HG02884 (cell line): Measurements from ENCODE around the gene MAT2B.
A peak's percentile ranks its signal among the peaks of the same experiment; 100 is the strongest.
"Not testable (repeated sequence)": the region's sequence is repeated elsewhere in the genome, so short reads cannot be mapped to it uniquely, and the experiment has no call there.

Experiments
- ATAC-seq: cut with Tn5 transposase; IDR thresholded peaks from one replicate; pipeline ENCODE4 v1.9.1; 2021; ENCODE audit warnings: mild to moderate bottlenecking, moderate library complexity; ENCODE audit not compliant: unreplicated experiment

Gene MAT2B

GRCh38 chr5:163503106-163504078, 2.0 kb upstream of the MAT2B start:
- ATAC-seq: no peak

- ATAC-seq: no peak
Observed at GRCh38 chr5:163504079-163504931, 1.1 kb upstream of the MAT2B start.

DNA sequence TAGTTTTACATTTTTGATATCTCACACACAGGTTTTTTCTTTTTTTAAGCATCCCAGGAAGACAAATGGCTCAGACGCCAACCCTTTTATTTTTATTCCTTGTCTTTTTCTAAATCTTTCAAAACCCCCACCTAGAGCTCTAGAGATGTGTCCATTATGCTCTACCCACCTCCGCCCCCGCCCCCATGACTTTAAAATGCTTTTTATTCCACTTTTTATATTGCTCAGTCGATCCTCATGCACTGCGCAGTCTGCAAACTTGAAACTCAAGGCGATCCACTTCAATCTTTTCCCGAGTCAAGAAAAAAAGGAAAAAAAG, 411 bp upstream of the MAT2B start:
- ATAC-seq: no peak

GRCh38 chr5:163506095-163506457, 657 bp downstream of the MAT2B start:
- peak; percentile 15 for ATAC-seq

- no peak for ATAC-seq
Observed at GRCh38 chr5:163506726-163507125, 1.3 kb downstream of the MAT2B start.

- ATAC-seq: no peak
Observed at GRCh38 chr5:163508753-163509152, 3.3 kb downstream of the MAT2B start.

DNA sequence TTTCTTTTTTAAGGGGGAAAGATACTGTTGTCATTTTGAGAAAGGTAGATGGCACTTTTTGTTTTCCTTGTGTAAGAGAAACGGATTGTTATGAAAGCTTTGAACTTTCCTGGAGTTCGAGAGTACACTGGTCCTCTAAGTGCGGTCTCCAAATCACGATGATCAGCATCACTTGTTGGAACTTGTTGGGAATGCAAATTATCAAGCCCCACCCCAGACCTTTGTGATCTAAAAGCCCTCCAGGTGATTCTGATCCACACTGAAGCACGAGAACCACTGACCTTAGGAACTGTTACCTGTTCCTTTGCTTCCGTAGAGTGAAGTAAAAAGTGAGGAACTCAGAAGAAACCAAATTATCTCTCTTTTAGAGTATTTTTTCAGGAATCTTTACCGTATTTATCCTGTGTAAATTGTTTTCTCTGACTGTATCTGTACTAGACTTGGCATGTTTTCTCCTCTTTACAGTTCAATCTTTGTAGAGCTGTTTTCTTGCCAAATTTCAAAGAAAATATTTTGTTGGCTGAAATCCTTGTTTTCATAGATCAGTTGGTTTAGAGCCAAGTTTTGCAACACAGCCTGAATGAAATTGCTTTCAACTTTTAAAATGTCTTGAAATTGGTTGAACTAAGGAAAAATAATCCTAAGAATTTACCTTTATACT, 4.0 kb downstream of the MAT2B start:
- no peak for ATAC-seq

GRCh38 chr5:163512526-163512925, 7.1 kb downstream of the MAT2B start:
- no peak for ATAC-seq

- ATAC-seq: no peak
Observed at GRCh38 chr5:163525096-163525495, 19.7 kb downstream of the MAT2B start.

- ATAC-seq: no peak
Observed at GRCh38 chr5:163529698-163530097, 24.3 kb downstream of the MAT2B start.

- no peak for ATAC-seq
Observed at GRCh38 chr5:163531272-163531671, 25.9 kb downstream of the MAT2B start.

DNA sequence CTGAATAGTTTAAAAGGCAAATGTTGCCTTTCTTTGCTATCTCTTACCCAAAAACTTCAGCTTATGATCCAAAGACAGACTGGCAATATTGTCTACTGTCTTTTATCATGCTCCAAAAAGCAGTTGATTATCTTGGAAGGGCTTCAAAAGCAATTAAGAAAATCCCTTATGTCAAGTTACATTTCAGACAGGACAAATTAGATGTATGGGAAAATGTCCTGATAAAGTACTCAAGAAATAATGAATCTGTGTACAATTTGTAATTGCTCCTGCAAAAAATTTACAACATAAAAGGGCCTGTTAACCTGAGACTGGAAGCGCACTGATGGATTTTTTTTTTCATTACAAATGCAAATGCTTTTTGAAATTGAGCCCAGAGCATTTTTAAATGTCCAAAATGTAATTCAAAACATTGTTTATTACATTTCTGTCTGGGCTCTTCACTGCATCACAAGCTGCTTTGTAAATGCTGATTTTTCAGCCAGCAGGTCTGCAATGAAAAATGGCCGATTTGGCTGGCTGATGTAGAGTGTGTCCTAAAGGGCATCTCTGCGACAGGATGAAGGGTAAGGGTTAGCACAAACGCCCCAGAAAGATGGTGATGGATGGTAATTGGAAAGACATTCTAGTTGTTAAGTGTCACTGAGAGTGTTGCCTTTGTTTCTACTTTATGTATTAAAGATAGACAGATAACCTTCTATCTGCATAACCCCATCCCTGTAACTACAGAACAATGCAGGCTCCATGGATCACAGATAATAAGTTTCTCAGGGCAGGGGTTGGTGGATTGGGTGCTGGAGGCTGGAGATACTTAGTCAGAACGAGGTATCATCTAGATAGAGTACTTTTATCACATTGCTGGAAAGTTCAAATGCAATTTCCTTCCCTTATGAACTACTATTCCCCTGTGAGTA, 27.0 kb downstream of the MAT2B start:
- ATAC-seq: no peak

DNA sequence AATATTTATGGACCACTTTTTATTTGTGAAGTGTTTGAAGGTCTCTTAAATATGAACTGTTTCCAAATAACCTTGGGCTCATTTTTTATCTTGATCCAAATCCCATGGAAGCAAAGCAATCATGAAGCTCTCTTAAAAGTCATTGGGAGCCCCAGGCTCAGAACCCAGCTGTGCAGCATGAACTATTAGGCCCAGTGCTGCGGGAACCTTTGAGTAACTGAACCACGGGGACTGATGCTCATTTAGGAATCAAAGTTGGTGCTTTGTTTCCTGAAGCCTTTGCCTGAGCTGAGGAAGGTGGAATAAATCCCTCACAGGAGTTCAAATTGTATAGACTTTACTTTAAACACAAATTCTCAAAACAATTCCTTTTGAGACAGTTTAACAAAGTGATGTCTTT, 27.8 kb downstream of the MAT2B start:
- ATAC-seq: no peak

DNA sequence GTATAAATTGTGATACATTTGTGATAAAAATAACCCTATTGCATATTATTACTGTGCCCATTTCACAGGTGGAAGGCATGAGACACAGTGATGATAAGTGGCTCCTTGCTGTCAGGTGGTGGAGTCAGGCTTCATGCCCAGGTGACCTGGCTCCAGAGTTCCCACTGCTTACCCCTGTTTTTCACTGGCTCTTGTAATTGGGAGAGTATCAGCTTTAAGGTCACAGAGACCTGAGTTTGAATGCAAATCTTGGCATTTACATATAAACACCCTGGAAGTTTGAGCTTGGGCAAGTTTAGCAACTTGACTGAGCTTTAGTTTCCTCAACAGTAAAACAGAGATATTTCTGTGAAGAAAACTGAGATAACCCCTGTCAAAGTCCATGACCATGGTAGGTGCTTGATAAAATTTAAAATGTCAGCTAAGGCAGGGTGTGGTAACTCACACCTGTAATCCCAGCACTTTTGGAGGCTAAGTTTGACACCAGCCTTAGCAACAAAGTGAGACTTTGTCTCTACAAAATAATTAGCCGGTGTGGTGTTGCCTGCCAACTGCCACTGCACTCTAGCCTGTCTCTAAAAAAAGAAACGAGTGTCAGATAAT, 29.2 kb downstream of the MAT2B start:
- ATAC-seq: no peak

- ATAC-seq: no peak
Observed at GRCh38 chr5:163535290-163535689, 29.9 kb downstream of the MAT2B start.

DNA sequence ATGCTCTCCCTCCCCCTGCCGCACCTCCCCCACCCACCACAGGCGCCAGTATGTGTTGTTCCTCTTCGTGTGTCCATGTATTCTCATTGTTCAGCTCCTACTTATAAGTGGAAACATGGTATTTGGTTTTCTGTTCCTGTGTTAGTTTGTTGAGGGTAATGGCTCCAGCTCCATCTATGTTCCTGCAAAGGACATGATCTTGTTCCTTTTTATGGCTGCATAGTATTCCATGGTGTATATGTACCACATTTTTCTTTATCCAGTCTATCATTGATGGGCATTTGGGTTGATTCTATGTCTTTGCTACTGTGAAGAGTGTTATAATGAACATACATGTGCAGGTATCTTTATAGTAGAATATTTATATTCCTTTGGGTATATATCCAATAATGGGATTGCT, 31.0 kb downstream of the MAT2B start:
- not testable (repeated sequence) for ATAC-seq

- no peak for ATAC-seq
Observed at GRCh38 chr5:163540696-163541095, 35.3 kb downstream of the MAT2B start.

DNA sequence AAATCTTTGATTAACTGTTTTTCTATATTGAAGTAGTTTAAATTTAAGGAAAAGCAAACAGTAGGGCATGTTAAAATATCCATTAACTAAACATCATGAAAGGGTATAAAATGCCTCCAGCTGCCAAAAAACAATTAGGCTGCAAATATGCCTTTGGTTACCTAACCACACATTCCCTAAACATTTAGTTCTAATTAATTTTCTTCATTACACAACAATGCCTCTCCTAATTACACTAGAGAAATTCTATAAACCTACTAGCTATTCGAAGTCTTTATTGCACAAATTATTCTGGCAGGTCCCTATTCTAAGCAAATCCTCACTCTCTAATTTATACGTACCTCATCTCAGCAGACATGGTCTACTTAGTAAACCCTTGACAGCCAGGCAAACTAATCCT, 37.4 kb downstream of the MAT2B start:
- ATAC-seq: no peak

- ATAC-seq: no peak
Observed at GRCh38 chr5:163544041-163544440, 38.6 kb downstream of the MAT2B start.

- no peak for ATAC-seq
Observed at GRCh38 chr5:163544836-163545235, 39.4 kb downstream of the MAT2B start.
